ENCODE data around the gene TGFB1.
A peak's percentile ranks its signal among the peaks of the same experiment; 100 is the strongest.

The TGFB1 gene

DNA sequence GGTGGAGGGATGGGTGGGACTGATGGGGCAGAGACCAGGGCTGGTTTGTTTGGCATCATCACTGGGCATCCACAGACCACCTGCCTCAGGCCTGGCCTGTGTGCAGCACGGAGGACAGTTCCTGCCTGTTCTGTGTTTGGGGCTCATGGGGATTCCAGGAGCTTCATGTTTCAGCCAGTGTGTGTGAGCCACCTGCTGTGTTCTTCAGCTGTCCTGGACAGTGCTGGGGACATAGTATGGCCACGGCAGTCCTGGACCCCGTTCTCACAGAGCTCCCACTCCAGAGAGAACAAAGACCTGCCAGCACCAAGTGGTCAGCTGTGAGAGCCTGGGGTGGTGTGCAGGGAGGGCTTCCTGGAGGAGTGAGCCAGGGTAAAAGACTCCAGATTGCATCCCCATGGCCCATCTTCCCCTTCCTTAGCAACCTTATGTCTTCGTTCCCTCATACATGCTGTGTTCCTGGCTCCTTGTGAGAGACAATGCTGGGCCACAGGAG is 45.7 kb downstream of the TGFB1 start:
- Histone ChIP-seq H3K27me3 (replicated peaks in 2 of 5; ENCODE audit: control insufficient read depth in 4 of 5, insufficient read depth in 5 of 5, low read length in 4 of 5) (no peaks in the 10 kb centered on the region), H3K27ac (ENCODE audit: insufficient read depth in 1 of 2, low read depth in 1 of 2, low read length in 2 of 2, poor library complexity in 1 of 2, severe bottlenecking in 2 of 2) (peak overlapping the region; percentile 91 to 97), H3K36me3 (ENCODE audit: control insufficient read depth in 4 of 4, insufficient read depth in 4 of 4, low read length in 3 of 4) (peaks cover 11 to 61% (median 36%) of the 10 kb centered on the region in 4 experiments), H3K9me3 (ENCODE audit: control extremely low read depth in 1 of 5, control insufficient read depth in 4 of 5, insufficient read depth in 2 of 5, low read depth in 1 of 5, low read length in 4 of 5) (no peaks in the 10 kb centered on the region), H3K4me1 (ENCODE audit: control extremely low read depth in 1 of 4, control insufficient read depth in 4 of 4, insufficient read depth in 4 of 4, low read length in 3 of 4) (peaks cover 26 to 81% (median 63%) of the 10 kb centered on the region in 4 experiments), H3K4me3 (ENCODE audit: control insufficient read depth in 1 of 7, extremely low read depth in 1 of 7, insufficient read depth in 4 of 7, low read depth in 2 of 7, low read length in 6 of 7) (peak overlapping the region in 5 of 7 experiments; percentile 9 to 64 (median 26))
- no peak for DNase-seq
- POLR2A ChIA-PET = interaction anchor here (1.0 to 4.5 kb wide), 5 partner anchors 10 to 103 kb away, joined by 3 to 42 read pairs (median 15); partner anchors contain the start of gene HNRNPUL1
- 44% methylated on average over 4 of the region's 4 CpGs for WGBS (ENCODE audit: insufficient coverage)
- CTCF ChIA-PET = interaction anchor here (0.9 to 4.0 kb wide), 18 partner anchors 8 to 149 kb away, joined by 3 to 39 read pairs (median 9); partner anchors contain the start of gene HNRNPUL1

DNA sequence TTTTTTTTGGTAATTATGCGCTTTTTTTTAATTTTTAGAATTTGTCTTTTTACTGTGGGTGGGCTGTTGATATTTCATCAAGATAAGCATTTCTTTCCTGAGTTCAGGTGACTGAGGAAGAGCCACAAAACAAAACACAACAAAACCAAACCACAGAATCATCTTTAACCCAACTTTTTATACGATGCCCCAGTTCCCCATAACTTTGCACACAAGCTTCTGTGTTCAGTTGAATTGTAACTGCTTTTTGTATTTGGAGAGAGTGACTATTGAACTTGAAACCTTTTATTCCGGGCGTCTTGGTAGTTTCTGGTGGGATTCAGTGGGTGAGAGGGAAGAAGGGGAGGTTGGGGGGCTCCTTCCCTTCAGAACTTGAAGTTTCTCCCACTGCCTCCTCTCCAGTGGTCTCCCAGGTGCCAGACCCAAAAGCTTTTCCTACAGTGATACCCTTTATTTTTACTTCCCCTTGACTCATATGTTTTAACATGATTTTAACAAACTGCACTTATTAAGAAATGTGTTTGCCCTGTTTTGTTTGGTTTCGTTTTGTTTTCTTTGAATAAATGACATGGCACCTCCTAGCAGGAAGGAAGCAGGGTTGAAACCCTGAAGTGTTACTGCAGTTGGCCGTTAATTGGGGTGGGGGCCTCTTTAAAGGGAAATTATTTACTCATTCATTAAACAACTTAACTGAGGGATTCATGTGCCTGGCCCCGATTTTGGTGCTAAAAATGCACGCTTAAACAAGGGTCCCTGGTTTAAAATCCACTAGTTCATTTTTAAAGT is 46.4 kb downstream of the TGFB1 start:
- peak overlapping the region in 6 of 7 experiments; percentile 9 to 64 (median 34) for H3K4me3 ChIP-seq (ENCODE audit: control insufficient read depth in 1 of 7, extremely low read depth in 1 of 7, insufficient read depth in 4 of 7, low read depth in 2 of 7, low read length in 6 of 7)
- peaks cover 26 to 88% (median 68%) of the 10 kb centered on the region in 4 experiments for H3K4me1 ChIP-seq (ENCODE audit: control extremely low read depth in 1 of 4, control insufficient read depth in 4 of 4, insufficient read depth in 4 of 4, low read length in 3 of 4)
- peak overlapping the region; percentile 91 to 97 for H3K27ac ChIP-seq (ENCODE audit: insufficient read depth in 1 of 2, low read depth in 1 of 2, low read length in 2 of 2, poor library complexity in 1 of 2, severe bottlenecking in 2 of 2)
- peaks cover 12 to 61% (median 36%) of the 10 kb centered on the region in 4 experiments for H3K36me3 ChIP-seq (ENCODE audit: control insufficient read depth in 4 of 4, insufficient read depth in 4 of 4, low read length in 3 of 4)
- peak in 2 of 3 donors; percentile 84 to 88 for DNase-seq
- WGBS (ENCODE audit: insufficient coverage) = 0% methylated on average over 2 of the region's 8 CpGs
- ChIA-PET POLR2A (interaction anchor here (0.7 to 4.5 kb wide), 5 partner anchors 10 to 399 kb away, joined by 4 to 42 read pairs (median 15); partner anchors contain the start of gene HNRNPUL1), CTCF (interaction anchor here (0.7 to 4.0 kb wide), 17 partner anchors 7 to 124 kb away, joined by 3 to 39 read pairs (median 8); partner anchors contain the start of gene HNRNPUL1)
- no peaks in the 10 kb centered on the region for H3K27me3 ChIP-seq (replicated peaks in 2 of 5; ENCODE audit: control insufficient read depth in 4 of 5, insufficient read depth in 5 of 5, low read length in 4 of 5)
- H3K9me3 ChIP-seq (ENCODE audit: control extremely low read depth in 1 of 5, control insufficient read depth in 4 of 5, insufficient read depth in 2 of 5, low read depth in 1 of 5, low read length in 4 of 5) = no peaks in the 10 kb centered on the region

DNA sequence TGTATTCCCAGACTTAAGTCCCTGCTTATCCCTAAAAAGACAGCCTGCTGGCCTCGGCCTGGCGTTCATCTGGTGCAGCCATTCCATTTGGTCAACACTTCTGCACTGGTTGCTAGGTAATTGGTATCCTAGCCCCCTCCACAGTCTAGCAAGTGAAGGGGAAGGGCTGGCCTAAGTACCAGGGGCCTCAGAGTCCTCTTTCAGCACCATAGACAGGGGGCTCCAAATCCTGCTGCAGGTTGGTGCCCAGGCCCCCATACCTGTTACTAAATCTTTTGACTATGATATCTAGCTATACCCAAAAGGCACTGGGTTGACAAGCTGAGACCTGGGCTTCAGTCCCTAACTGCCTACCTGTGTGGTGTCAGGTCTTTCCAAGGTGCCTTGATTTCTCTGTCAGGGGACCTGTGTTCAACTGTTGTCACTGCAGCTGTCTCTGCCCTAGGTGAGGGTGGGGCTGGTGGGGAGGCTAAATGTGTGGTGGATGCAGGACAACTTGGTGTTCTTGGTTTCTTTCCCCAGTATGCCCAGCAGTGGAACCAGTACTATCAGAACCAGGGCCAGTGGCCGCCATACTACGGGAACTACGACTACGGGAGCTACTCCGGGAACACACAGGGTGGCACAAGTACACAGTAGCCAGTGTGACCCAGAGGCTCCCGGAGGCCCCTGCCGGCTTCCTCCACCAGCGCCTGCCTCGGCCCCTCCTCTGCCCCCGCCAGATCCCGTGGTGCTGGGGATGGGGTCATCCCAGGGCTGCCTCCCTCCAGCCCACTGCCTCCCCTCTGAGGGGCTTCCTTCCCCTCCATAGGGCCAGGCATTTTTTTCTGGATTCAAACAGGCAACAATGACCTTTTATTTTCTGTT is 47.6 kb downstream of the TGFB1 start:
- peaks cover 29 to 91% (median 69%) of the 10 kb centered on the region in 4 experiments for H3K4me1 ChIP-seq (ENCODE audit: control extremely low read depth in 1 of 4, control insufficient read depth in 4 of 4, insufficient read depth in 4 of 4, low read length in 3 of 4)
- no peaks in the 10 kb centered on the region for H3K27me3 ChIP-seq (replicated peaks in 2 of 5; ENCODE audit: control insufficient read depth in 4 of 5, insufficient read depth in 5 of 5, low read length in 4 of 5)
- 57% methylated on average over 13 of the region's 13 CpGs for WGBS (ENCODE audit: insufficient coverage)
- peak overlapping the region in 2 of 7 experiments; percentile 32 to 64 for H3K4me3 ChIP-seq (ENCODE audit: control insufficient read depth in 1 of 7, extremely low read depth in 1 of 7, insufficient read depth in 4 of 7, low read depth in 2 of 7, low read length in 6 of 7)
- no peak for DNase-seq
- H3K9me3 ChIP-seq (ENCODE audit: control extremely low read depth in 1 of 5, control insufficient read depth in 4 of 5, insufficient read depth in 2 of 5, low read depth in 1 of 5, low read length in 4 of 5) = no peaks in the 10 kb centered on the region
- H3K36me3 ChIP-seq (ENCODE audit: control insufficient read depth in 4 of 4, insufficient read depth in 4 of 4, low read length in 3 of 4) = peaks cover 11 to 69% (median 44%) of the 10 kb centered on the region in 4 experiments
- ChIA-PET CTCF (interaction anchor here (0.7 to 4.0 kb wide), 9 partner anchors 12 to 102 kb away, joined by 3 to 35 read pairs (median 4); no protein-coding TSS in a partner anchor), POLR2A (interaction anchor here (0.6 to 4.5 kb wide), 4 partner anchors 8 to 398 kb away, joined by 3 to 42 read pairs (median 10); partner anchors contain the start of gene HNRNPUL1)
- H3K27ac ChIP-seq (ENCODE audit: insufficient read depth in 1 of 2, low read depth in 1 of 2, low read length in 2 of 2, poor library complexity in 1 of 2, severe bottlenecking in 2 of 2) = peak overlapping the region; percentile 91 to 97

DNA sequence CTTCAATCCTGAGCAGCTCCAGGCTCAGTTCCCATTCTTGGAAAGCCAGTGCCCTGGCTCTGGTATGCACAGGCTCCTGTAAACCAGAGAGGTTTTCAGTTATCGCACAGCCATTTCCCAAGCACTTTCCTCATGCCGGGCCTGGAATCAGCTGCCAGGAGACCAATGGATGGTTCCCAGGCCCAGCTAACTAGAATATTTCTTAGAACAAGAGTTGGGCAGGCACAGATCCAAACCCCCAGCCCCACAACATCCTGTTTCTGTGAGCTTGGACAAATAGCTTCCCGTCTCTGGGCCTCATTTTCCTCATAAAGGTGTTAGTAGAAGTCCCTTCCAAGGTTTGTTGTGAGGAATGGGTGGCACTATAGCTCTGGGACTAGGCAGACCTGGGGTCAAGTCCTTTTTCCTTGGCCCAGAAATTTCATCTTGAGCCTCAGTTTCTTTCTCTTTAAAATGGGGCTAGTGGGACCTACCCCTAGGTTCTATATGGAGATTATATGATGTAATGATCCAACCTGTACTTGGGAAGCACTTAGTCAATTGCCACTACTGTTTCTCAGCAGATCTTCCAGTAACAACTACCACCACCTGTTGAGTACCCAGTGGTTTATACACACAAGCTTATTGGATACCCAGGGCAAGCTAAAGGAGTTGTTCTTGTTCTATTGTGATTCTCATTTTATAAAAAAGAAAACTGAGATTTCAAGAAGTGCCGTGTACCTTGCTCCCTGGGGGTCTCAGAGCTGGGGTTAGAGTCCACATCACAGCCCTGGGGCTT is 48.8 kb downstream of the TGFB1 start:
- H3K4me1 ChIP-seq (ENCODE audit: control extremely low read depth in 1 of 4, control insufficient read depth in 4 of 4, insufficient read depth in 4 of 4, low read length in 3 of 4) = peaks cover 34 to 94% (median 70%) of the 10 kb centered on the region in 4 experiments
- WGBS (ENCODE audit: insufficient coverage) = 66% methylated on average over 4 of the region's 4 CpGs
- POLR2A ChIA-PET = interaction anchor here (0.7 to 1.2 kb wide), 2 partner anchors 13 to 539 kb away, joined by 3 to 4 read pairs; no protein-coding TSS in a partner anchor

DNA sequence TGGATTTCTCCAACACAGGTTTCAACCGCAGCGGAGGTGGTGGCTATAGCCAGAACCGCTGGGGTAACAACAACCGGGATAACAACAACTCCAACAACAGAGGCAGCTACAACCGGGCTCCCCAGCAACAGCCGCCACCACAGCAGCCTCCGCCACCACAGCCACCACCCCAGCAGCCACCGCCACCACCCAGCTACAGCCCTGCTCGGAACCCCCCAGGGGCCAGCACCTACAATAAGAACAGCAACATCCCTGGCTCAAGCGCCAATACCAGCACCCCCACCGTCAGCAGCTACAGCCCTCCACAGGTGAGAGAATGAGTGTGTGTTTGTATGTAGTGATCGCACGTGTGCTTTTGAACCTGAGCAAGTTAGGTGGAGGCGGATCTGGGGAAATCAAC is 49.8 kb downstream of the TGFB1 start:
- H3K27ac ChIP-seq (ENCODE audit: insufficient read depth in 1 of 2, low read depth in 1 of 2, low read length in 2 of 2, poor library complexity in 1 of 2, severe bottlenecking in 2 of 2) = peak overlapping the region; percentile 91 to 97
- no peaks in the 10 kb centered on the region for H3K27me3 ChIP-seq (replicated peaks in 2 of 5; ENCODE audit: control insufficient read depth in 4 of 5, insufficient read depth in 5 of 5, low read length in 4 of 5)
- H3K9me3 ChIP-seq (ENCODE audit: control extremely low read depth in 1 of 5, control insufficient read depth in 4 of 5, insufficient read depth in 2 of 5, low read depth in 1 of 5, low read length in 4 of 5) = no peaks in the 10 kb centered on the region
- no peak for DNase-seq
- ChIA-PET POLR2A (no interaction called here), CTCF (interaction anchor here (0.6 to 4.8 kb wide), 8 partner anchors 12 to 101 kb away, joined by 3 to 28 read pairs (median 4); partner anchors contain the start of gene TGFB1)
- WGBS (ENCODE audit: insufficient coverage) = 100% methylated on average over 6 of the region's 14 CpGs
- H3K4me1 ChIP-seq (ENCODE audit: control extremely low read depth in 1 of 4, control insufficient read depth in 4 of 4, insufficient read depth in 4 of 4, low read length in 3 of 4) = peaks cover 34 to 97% (median 72%) of the 10 kb centered on the region in 4 experiments
- H3K36me3 ChIP-seq (ENCODE audit: control insufficient read depth in 4 of 4, insufficient read depth in 4 of 4, low read length in 3 of 4) = peaks cover 11 to 91% (median 56%) of the 10 kb centered on the region in 4 experiments
- no peak overlapping the region for H3K4me3 ChIP-seq (ENCODE audit: control insufficient read depth in 1 of 7, extremely low read depth in 1 of 7, insufficient read depth in 4 of 7, low read depth in 2 of 7, low read length in 6 of 7)

More for the DNA sequence above, 48.8 kb downstream of the TGFB1 start:
- Histone ChIP-seq H3K9me3 (ENCODE audit: control extremely low read depth in 1 of 5, control insufficient read depth in 4 of 5, insufficient read depth in 2 of 5, low read depth in 1 of 5, low read length in 4 of 5) (no peaks in the 10 kb centered on the region), H3K27me3 (replicated peaks in 2 of 5; ENCODE audit: control insufficient read depth in 4 of 5, insufficient read depth in 5 of 5, low read length in 4 of 5) (no peaks in the 10 kb centered on the region), H3K4me3 (ENCODE audit: control insufficient read depth in 1 of 7, extremely low read depth in 1 of 7, insufficient read depth in 4 of 7, low read depth in 2 of 7, low read length in 6 of 7) (no peak overlapping the region), H3K36me3 (ENCODE audit: control insufficient read depth in 4 of 4, insufficient read depth in 4 of 4, low read length in 3 of 4) (peaks cover 11 to 82% (median 51%) of the 10 kb centered on the region in 4 experiments), H3K27ac (ENCODE audit: insufficient read depth in 1 of 2, low read depth in 1 of 2, low read length in 2 of 2, poor library complexity in 1 of 2, severe bottlenecking in 2 of 2) (peak overlapping the region; percentile 91 to 97)
- CTCF ChIA-PET = interaction anchor here (0.9 to 4.8 kb wide), 10 partner anchors 13 to 102 kb away, joined by 3 to 28 read pairs (median 4); partner anchors contain the start of gene TGFB1
- DNase-seq = no peak
